H1 (cell line): Measurements from ENCODE around the gene DAAM1. TPM values are rescaled to one million over a fixed set of nuclear protein-coding genes. Genes with fewer than 3 reads are reported as not detected.

ENCODE experiments used
- CTCF ChIA-PET: fragments of 300-600 bp; sonication (Branson Sonifier 250); formaldehyde crosslinking; loops from one replicate; lab custom pipeline; 2021; ENCODE audit not compliant: partially characterized antibody; lab: Charles Lee
- POLR2A ChIA-PET: fragments of 300-600 bp; sonication (Branson Sonifier 250); formaldehyde crosslinking; loops from one replicate; lab custom pipeline; 2021; ENCODE audit warnings: inconsistent platforms; ENCODE audit not compliant: partially characterized antibody; lab: Charles Lee
- DNase-seq, 2 experiments: peaks; one replicate each; pipeline versions ENCODE4 v3.0.0 to v3.0.0-alpha.2; 2010 to 2022; ENCODE audit warnings: low spot score in 2 of 2, low read depth in 1 of 2, mixed read lengths in 1 of 2
- FAIRE-seq: peaks from 2 replicates; lab custom pipeline; 2011; peaks lifted over from hg19 to GRCh38; lab: Jason Lieb, UNC
- H2AFZ ChIP-seq: 2 replicates; pipeline ENCODE4 v1.8.1; 2012; ENCODE audit warnings: low read length, inconsistent platforms
- H2AK5ac ChIP-seq: 2 replicates; pipeline ENCODE4 v1.6.1; 2013; ENCODE audit warnings: low read depth, low read length
- H2BK120ac ChIP-seq: replicated peaks from 2 replicates; pipeline ENCODE3; 2013; ENCODE audit warnings: low read depth, low read length, inconsistent platforms
- H2BK12ac ChIP-seq: 2 replicates; pipeline ENCODE4 v1.6.1; 2013; ENCODE audit warnings: low read depth, low read length
- H2BK15ac ChIP-seq: 2 replicates; pipeline ENCODE4 v1.6.1; 2013; ENCODE audit warnings: low read length
- H2BK20ac ChIP-seq: 2 replicates; pipeline ENCODE4 v1.6.1; 2013; ENCODE audit warnings: low read length
- H2BK5ac ChIP-seq: 2 replicates; pipeline ENCODE4 v1.6.1; 2013; ENCODE audit warnings: low read depth, low read length
- H3K14ac ChIP-seq: 2 replicates; pipeline ENCODE4 v1.6.1; 2013; ENCODE audit warnings: inconsistent platforms; ENCODE audit not compliant: insufficient read length
- H3K18ac ChIP-seq: 2 replicates; pipeline ENCODE4 v1.6.1; 2013; ENCODE audit warnings: low read length; ENCODE audit errors: extremely low read depth
- H3K23ac ChIP-seq: 2 replicates; pipeline ENCODE4 v1.6.1; 2013; ENCODE audit warnings: inconsistent platforms; ENCODE audit not compliant: insufficient read length
- H3K23me2 ChIP-seq: 2 replicates; pipeline ENCODE4 v1.6.1; 2013; ENCODE audit warnings: low read depth, low read length
- H3K27ac ChIP-seq: 2 replicates; pipeline ENCODE4 v1.6.1; 2011; ENCODE audit warnings: low read depth, low read length, inconsistent platforms
- H3K27me3 ChIP-seq, 4 experiments: replicated peaks in 1 of 4; 1 replicate in 1 of 4; 2 replicates in 3 of 4; pipeline versions ENCODE4 v1.6.1 to v1.8.1; 2011 to 2013; ENCODE audit warnings: low read length in 3 of 4, mild to moderate bottlenecking in 3 of 4, inconsistent platforms in 2 of 4, mixed read lengths in 2 of 4, moderate library complexity in 1 of 4; ENCODE audit not compliant: control insufficient read depth in 3 of 4, insufficient read depth in 3 of 4; ENCODE audit errors: extremely low read depth in 1 of 4
- H3K36me3 ChIP-seq, 4 experiments: 2 replicates each; pipeline versions ENCODE4 v1.6.1 to v1.8.1; 2011 to 2013; ENCODE audit warnings: mild to moderate bottlenecking in 4 of 4, low read length in 3 of 4, moderate library complexity in 2 of 4, control low read depth in 1 of 4, inconsistent platforms in 1 of 4; ENCODE audit not compliant: insufficient read depth in 4 of 4, control insufficient read depth in 2 of 4
- H3K4ac ChIP-seq: replicated peaks from 2 replicates; pipeline ENCODE3; 2013; ENCODE audit warnings: low read length, low read depth, mixed read lengths, inconsistent platforms; ENCODE audit not compliant: insufficient read length
- H3K4me1 ChIP-seq, 4 experiments: replicated peaks in 1 of 4; 1 replicate in 1 of 4; 2 replicates in 3 of 4; pipeline versions ENCODE4 v1.6.1 to v1.8.1; 2011 to 2013; ENCODE audit warnings: low read length in 3 of 4, inconsistent platforms in 2 of 4, mixed read lengths in 1 of 4; ENCODE audit not compliant: insufficient read depth in 4 of 4, control insufficient read depth in 3 of 4
- H3K4me2 ChIP-seq, 2 experiments: 2 replicates each; pipeline versions ENCODE4 v1.6.1 to v1.8.1; 2011 to 2013; ENCODE audit warnings: low read depth in 2 of 2, low read length in 2 of 2, control low read depth in 1 of 2, inconsistent platforms in 1 of 2, mild to moderate bottlenecking in 1 of 2; ENCODE audit not compliant: insufficient read depth in 1 of 2
- H3K4me3 ChIP-seq, 4 experiments: fragments of 200-600, 300-600 bp in 1 of 4; sonication (generic), shearing (Covaris generic), sonication (Bioruptor Twin) in 1 of 4; 2 replicates each; pipeline versions ENCODE4 v1.5.1 to v1.8.1; 2011 to 2016; ENCODE audit warnings: low read length in 4 of 4, low read depth in 3 of 4, control low read depth in 2 of 4, inconsistent platforms in 2 of 4, mild to moderate bottlenecking in 2 of 4, mixed read lengths in 1 of 4, moderate library complexity in 1 of 4; ENCODE audit not compliant: insufficient read depth in 2 of 4; ENCODE audit errors: extremely low read depth in 1 of 4
- H3K56ac ChIP-seq: replicated peaks from 2 replicates; pipeline ENCODE3; 2013; ENCODE audit warnings: low read depth, mild to moderate bottlenecking, mixed read lengths, low read length, inconsistent platforms; ENCODE audit not compliant: insufficient read length
- H3K79me1 ChIP-seq: 2 replicates; pipeline ENCODE4 v1.6.1; 2013; ENCODE audit warnings: low read depth, low read length, control low read depth
- H3K79me2 ChIP-seq, 2 experiments: 2 replicates each; pipeline versions ENCODE4 v1.6.1 to v1.8.1; 2012 to 2013; ENCODE audit warnings: low read length in 2 of 2, mild to moderate bottlenecking in 2 of 2, inconsistent platforms in 1 of 2; ENCODE audit not compliant: insufficient read depth in 2 of 2, control insufficient read depth in 1 of 2
- H3K9ac ChIP-seq, 4 experiments: replicated peaks in 1 of 4; 1 replicate in 1 of 4; 2 replicates in 3 of 4; pipeline versions ENCODE4 v1.6.1 to v1.8.1; 2011 to 2013; ENCODE audit warnings: low read depth in 3 of 4, low read length in 3 of 4, control low read depth in 2 of 4, mild to moderate bottlenecking in 2 of 4, moderate library complexity in 2 of 4, inconsistent platforms in 1 of 4; ENCODE audit errors: extremely low read depth in 1 of 4
- H3K9me3 ChIP-seq, 2 experiments: 2 replicates each; pipeline versions ENCODE4 v1.6.1 to v1.8.1; 2012 to 2013; ENCODE audit warnings: mild to moderate bottlenecking in 2 of 2, moderate library complexity in 2 of 2, control low read depth in 1 of 2, inconsistent platforms in 1 of 2, low read depth in 1 of 2, low read length in 1 of 2, mixed read lengths in 1 of 2; ENCODE audit not compliant: insufficient read depth in 2 of 2
- H4K20me1 ChIP-seq, 2 experiments: replicated peaks in 1 of 2; 2 replicates each; pipeline versions ENCODE3 to v1.8.1; 2011 to 2013; ENCODE audit warnings: inconsistent platforms in 2 of 2, low read length in 2 of 2, mild to moderate bottlenecking in 1 of 2; ENCODE audit not compliant: insufficient read depth in 2 of 2, control insufficient read depth in 1 of 2
- H4K5ac ChIP-seq: 2 replicates; pipeline ENCODE4 v1.6.1; 2013; ENCODE audit warnings: low read length, low read depth, mixed read lengths, inconsistent platforms; ENCODE audit not compliant: insufficient read length
- H4K8ac ChIP-seq: 2 replicates; pipeline ENCODE4 v1.8.0; 2013; ENCODE audit warnings: mild to moderate bottlenecking, moderate library complexity, low read length, inconsistent platforms; ENCODE audit not compliant: insufficient read depth; ENCODE audit errors: extremely low read depth
- H4K91ac ChIP-seq: replicated peaks from 2 replicates; pipeline ENCODE3; 2013; ENCODE audit warnings: low read length, mixed read lengths, inconsistent platforms; ENCODE audit not compliant: insufficient read length
- CEBPB ChIP-seq: IDR thresholded peaks from 2 replicates; pipeline ENCODE4 v1.6.1; 2012; ENCODE audit warnings: low read depth, low read length
- CTCF ChIP-seq, 3 experiments: IDR thresholded peaks; 1 replicate in 2 of 3; 2 replicates in 1 of 3; pipeline versions ENCODE4 v1.5.1 to v1.6.1; 2011; ENCODE audit warnings: low read length in 3 of 3, mild to moderate bottlenecking in 3 of 3, inconsistent platforms in 2 of 3, low read depth in 1 of 3, moderate library complexity in 1 of 3; ENCODE audit not compliant: insufficient read depth in 1 of 3; ENCODE audit errors: control extremely low read depth in 1 of 3
- EP300 ChIP-seq, 2 experiments: IDR thresholded peaks; 1 replicate in 1 of 2; 2 replicates in 1 of 2; pipeline ENCODE4 v1.6.1; 2011 to 2012; ENCODE audit warnings: low read depth in 2 of 2, low read length in 2 of 2, mild to moderate bottlenecking in 2 of 2, borderline replicate concordance in 1 of 2, inconsistent platforms in 1 of 2, moderate library complexity in 1 of 2
- KDM1A ChIP-seq: fragments of 200-600, 300-600 bp; sonication (generic); IDR thresholded peaks from 2 replicates; pipeline ENCODE4 v1.7.1; 2016; ENCODE audit warnings: mild to moderate bottlenecking, low read length, borderline replicate concordance
- NRF1 ChIP-seq: IDR thresholded peaks from 2 replicates; pipeline ENCODE4 v1.6.1; 2011; ENCODE audit warnings: mild to moderate bottlenecking, low read depth, low read length, improper control_type of control experiment
- RBBP5 ChIP-seq: IDR thresholded peaks from 2 replicates; pipeline ENCODE4 v1.7.1; 2012; ENCODE audit warnings: low read depth, mild to moderate bottlenecking, inconsistent platforms, low read length, moderate library complexity, borderline replicate concordance
- SAP30 ChIP-seq: fragments of 300-600 bp; sonication (generic); IDR thresholded peaks from 2 replicates; pipeline ENCODE4 v1.7.1; 2012; ENCODE audit warnings: low read length, moderate library complexity, mild to moderate bottlenecking, inconsistent platforms; ENCODE audit not compliant: insufficient read depth, insufficient replicate concordance
- SIRT6 ChIP-seq: IDR thresholded peaks from one replicate; pipeline ENCODE4 v1.7.1; 2012; ENCODE audit warnings: low read length, inconsistent platforms
- SUZ12 ChIP-seq: fragments of 200-600 bp; sonication (generic); IDR thresholded peaks from 2 replicates; pipeline ENCODE4 v1.6.1; 2012; ENCODE audit warnings: mild to moderate bottlenecking, inconsistent platforms, low read length, moderate library complexity, mixed read lengths
- polyA plus RNA-seq, 7 experiments: library from polyadenylated mRNA; depleted of rRNA in 3 of 7; stranded (reverse) in 5 of 7; unstranded in 2 of 7; fragments of >200 nt in 5 of 7; fragments of 200-250 nt in 2 of 7; gene quantifications; 1 replicate in 5 of 7; 2 replicates in 1 of 7; 4 replicates in 1 of 7; pipeline versions ENCODE4 v1.2.1 to v1.2.3, GENCODE V29; 2011 to 2013; ENCODE audit warnings: missing spikeins in 2 of 7, mixed read lengths in 2 of 7
- total RNA-seq: library from RNA; stranded (reverse); fragmentation: NEBNext Ultra II Directional; extraction: Animal tissue kit (Norgen Biotek cat#: 25700); gene quantifications from 2 replicates; pipeline ENCODE4 v1.2.1, GENCODE V29; 2021

Gene DAAM1
- total and polyA plus RNA-seq, 2 of the 8 experiments (the other 6 are each of a cell fraction or from before 2014, with no cell fraction given), result 5.0 to 44.9 TPM

DNA sequence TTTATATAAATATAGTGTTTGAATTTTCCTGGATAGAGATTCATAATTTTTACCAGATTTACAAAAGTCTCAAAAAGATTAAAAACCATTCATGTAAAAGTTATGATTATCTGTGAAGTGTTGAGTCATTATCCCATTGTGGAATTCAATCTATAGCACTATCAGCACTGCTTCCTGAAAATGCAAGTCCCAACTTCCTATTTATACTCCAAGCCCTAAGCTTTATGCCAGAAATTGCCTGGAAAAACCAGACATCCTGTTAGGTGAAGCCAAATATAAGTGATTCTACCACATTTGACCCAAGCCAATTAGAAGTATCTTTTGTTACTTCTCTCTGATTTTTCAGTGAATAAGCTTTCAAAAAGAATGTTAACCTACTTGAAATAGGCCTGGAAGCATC is 147.6 kb downstream of the DAAM1 start:
- H2BK5ac ChIP-seq, result no peak overlapping the region
- no peak overlapping the region for H3K4ac ChIP-seq
- H3K27ac ChIP-seq, result no peak overlapping the region
- no peak overlapping the region for H3K9ac ChIP-seq
- peaks cover 0 to 5% (median 3%) of the 10 kb centered on the region in 4 experiments; a peak in 3 of 7 replicates for H3K4me1 ChIP-seq
- H3K79me2 ChIP-seq, result no peaks in the 10 kb centered on the region
- no peak overlapping the region for H3K14ac ChIP-seq
- no peaks in the 10 kb centered on the region for H3K23me2 ChIP-seq
- H3K56ac ChIP-seq, result no peak overlapping the region
- no peak overlapping the region for H3K4me2 ChIP-seq
- no peak overlapping the region for H3K4me3 ChIP-seq
- POLR2A ChIA-PET, result no interaction called here
- H3K18ac ChIP-seq, result no peak overlapping the region
- H3K27me3 ChIP-seq, result no peaks in the 10 kb centered on the region
- H2BK20ac ChIP-seq, result no peak overlapping the region
- H3K79me1 ChIP-seq, result no peaks in the 10 kb centered on the region
- peaks cover 0 to 6% (median 0%) of the 10 kb centered on the region in 4 experiments; a peak in 1 of 8 replicates for H3K36me3 ChIP-seq
- H4K5ac ChIP-seq, result no peak overlapping the region
- CTCF ChIA-PET, result interaction anchor here (0.8 kb wide), 1 partner anchor 90 kb away, joined by 4 read pairs; no protein-coding TSS in a partner anchor
- H4K91ac ChIP-seq, result no peak overlapping the region
- TF ChIP-seq CTCF (IDR thresholded peaks at IDR 0.05; ENCODE audit: control extremely low read depth in 1 of 3, insufficient read depth in 1 of 3, low read depth in 1 of 3, low read length in 3 of 3), result no peak
- TF ChIP-seq RBBP5, result no peak
- TF ChIP-seq SUZ12, result no peak
- no peak for TF ChIP-seq CEBPB
- TF ChIP-seq EP300 (IDR thresholded peaks at IDR 0.05; ENCODE audit: borderline replicate concordance in 1 of 2, low read depth in 2 of 2, low read length in 2 of 2), result no peak
- TF ChIP-seq NRF1, result no peak
- TF ChIP-seq SAP30, result no peak
- no peak for TF ChIP-seq SIRT6
- TF ChIP-seq KDM1A, result no peak
- H3K9me3 ChIP-seq, result no peaks in the 10 kb centered on the region
- H2BK12ac ChIP-seq, result no peak overlapping the region
- H2BK15ac ChIP-seq, result no peak overlapping the region
- H3K23ac ChIP-seq, result no peak overlapping the region
- no peaks in the 10 kb centered on the region for H4K20me1 ChIP-seq
- no peak overlapping the region for H4K8ac ChIP-seq
- no peak overlapping the region for H2BK120ac ChIP-seq
- no peak overlapping the region for H2AFZ ChIP-seq
- H2AK5ac ChIP-seq, result no peak overlapping the region
- DNase-seq (no peak), FAIRE-seq (no peak)
